GOT3 (cell line): ENCODE measurements around the gene XPO1.
"Not testable (repeated sequence)": the region's sequence is repeated elsewhere in the genome, so short reads cannot be mapped to it uniquely, and the experiment has no call there.

Experiments
- DNase-seq: peaks from one replicate; lab custom pipeline; 2025; ENCODE audit warnings: mixed read lengths; lab: John Stamatoyannopoulos, UW

Gene XPO1, protein sequence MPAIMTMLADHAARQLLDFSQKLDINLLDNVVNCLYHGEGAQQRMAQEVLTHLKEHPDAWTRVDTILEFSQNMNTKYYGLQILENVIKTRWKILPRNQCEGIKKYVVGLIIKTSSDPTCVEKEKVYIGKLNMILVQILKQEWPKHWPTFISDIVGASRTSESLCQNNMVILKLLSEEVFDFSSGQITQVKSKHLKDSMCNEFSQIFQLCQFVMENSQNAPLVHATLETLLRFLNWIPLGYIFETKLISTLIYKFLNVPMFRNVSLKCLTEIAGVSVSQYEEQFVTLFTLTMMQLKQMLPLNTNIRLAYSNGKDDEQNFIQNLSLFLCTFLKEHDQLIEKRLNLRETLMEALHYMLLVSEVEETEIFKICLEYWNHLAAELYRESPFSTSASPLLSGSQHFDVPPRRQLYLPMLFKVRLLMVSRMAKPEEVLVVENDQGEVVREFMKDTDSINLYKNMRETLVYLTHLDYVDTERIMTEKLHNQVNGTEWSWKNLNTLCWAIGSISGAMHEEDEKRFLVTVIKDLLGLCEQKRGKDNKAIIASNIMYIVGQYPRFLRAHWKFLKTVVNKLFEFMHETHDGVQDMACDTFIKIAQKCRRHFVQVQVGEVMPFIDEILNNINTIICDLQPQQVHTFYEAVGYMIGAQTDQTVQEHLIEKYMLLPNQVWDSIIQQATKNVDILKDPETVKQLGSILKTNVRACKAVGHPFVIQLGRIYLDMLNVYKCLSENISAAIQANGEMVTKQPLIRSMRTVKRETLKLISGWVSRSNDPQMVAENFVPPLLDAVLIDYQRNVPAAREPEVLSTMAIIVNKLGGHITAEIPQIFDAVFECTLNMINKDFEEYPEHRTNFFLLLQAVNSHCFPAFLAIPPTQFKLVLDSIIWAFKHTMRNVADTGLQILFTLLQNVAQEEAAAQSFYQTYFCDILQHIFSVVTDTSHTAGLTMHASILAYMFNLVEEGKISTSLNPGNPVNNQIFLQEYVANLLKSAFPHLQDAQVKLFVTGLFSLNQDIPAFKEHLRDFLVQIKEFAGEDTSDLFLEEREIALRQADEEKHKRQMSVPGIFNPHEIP (N-terminal part only)

DNA sequence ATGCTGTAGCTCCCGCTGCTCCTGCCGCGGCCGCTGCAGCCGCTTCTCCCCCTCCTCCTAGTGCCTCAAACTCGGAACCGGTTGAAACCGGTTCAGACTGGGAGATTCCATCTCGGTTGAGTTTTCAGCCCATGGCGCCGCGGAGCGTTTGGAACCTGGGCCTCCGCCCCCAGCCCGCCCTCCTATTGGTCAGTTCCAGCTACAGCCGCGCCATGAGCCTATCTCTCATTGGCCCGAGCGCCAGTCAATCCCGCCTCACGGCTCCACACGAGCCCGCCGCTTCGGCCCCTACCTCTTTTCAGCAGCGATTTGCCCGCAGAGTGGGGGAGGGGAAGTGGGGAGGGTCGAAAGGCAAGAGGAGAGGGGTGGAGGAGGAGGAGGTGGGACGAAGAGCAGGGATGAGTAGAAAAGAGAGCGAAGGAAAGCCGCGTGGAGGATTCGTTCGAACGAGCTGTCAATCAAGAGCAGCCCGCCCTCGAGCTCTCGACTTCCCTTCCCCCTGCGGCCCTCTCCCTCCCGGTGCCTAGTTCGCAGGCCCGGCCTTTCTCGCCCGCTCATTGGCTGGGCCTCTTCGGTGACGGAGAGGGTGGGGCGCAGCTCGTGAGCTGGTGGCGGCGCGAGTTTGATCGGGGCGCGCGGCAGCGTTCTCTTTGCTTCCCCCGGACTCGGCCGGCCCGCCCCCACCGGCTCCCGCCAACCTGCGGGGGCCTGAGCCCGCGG is at the start of gene XPO1:
Gene XPO1, minus strand, starts transcription at position 157 of the 720 bp plus-strand sequence. CDS start 4,459 bp downstream, outside the sequence.
- peak; percentile 98 for DNase-seq

DNA sequence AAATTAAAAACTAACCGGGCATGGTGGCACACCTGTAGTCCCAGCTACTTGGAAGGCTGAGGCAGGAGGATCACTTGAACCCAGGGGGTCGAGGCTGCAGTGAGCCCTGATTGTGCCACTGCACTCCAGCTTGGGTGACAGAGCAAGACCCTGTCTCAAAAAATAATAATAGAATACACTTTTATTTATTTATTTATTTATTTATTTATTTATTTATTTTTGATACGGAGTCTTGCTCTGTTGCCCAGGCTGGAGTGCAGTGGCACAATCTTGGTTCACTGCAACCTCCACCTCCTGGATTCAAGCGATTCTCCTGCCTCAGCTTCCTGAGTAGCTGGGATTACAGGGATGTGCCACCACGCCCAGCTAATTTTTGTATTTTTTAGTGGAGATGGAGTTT is 48.8 kb upstream of the XPO1 start:
- DNase-seq, result not testable (repeated sequence)

DNA sequence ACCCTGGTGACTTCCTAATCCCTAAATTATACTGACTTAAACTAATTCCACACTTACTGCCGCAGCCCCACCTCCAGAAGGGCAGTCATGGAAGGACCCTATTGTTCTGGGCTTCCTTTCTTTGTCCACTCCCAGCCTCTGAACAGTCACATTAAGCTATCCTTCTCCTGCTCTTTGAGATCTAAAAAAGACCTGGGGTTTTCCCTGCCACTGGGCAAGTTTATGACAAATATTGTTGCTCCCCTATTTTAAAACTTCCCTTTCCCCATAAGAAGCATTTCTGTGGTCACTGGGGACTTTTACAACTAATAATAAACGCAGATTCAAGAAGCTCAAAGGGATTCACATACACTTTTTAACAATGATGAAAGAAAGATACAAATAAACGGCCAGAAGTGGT is 47.2 kb upstream of the XPO1 start:
- no peak for DNase-seq

DNA sequence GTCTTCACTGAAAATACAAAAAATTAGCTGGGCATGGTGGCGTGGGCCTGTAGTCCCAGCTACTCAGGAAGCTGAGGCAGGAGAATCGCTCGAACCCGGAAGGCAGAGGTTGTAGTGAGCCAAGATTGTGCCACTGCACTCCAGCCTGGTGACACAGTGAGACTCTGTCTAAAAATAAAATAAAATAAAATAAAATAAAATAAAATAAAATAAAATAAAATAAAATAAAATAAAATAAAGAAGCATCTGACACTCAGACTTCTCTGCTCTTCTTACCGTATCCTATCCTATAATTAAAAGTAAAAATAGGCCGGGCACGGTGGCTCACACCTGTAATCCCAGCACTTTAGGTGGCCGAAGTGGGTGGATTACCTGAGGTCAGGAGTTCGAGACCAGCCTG is 46.2 kb upstream of the XPO1 start:
- not testable (repeated sequence) for DNase-seq

DNA sequence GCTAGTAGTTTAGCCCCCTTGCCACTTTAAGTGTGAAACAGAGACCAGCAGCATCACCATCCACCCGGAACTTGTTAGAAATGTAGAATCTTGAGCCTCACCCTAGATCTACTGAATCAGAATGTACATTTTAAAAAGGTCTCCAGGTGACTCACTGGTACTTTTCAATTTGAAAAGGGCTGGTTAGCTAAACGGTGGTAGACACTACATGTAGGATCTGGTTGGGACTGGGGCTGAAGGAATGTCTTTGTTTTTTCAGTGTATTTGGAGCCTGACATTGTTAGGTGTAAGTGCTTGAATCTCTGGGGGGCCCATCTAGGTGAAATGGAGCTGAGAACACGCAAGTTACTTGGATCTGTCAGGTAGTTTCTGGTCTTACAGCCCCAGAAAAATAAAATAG is 44.0 kb upstream of the XPO1 start:
- no peak for DNase-seq

DNA sequence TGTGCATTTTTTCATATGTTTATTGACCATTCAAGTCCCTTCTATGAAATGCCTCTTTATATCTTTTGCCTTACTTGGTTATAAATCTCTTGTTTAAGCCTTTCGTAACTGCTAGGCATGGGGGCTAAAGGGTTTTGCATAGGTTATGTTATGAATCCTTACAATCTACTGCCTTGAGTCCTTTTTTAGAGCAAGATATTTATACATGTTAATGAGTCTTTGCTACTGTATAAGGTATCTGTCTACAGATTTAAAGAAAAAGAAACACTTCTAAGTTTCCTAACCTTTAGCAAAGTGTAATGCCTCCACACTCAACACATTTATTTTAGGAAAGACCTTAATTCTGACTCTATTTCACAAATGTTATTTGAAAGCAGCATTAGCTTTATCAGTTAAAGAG is 43.6 kb upstream of the XPO1 start:
- no peak for DNase-seq

DNA sequence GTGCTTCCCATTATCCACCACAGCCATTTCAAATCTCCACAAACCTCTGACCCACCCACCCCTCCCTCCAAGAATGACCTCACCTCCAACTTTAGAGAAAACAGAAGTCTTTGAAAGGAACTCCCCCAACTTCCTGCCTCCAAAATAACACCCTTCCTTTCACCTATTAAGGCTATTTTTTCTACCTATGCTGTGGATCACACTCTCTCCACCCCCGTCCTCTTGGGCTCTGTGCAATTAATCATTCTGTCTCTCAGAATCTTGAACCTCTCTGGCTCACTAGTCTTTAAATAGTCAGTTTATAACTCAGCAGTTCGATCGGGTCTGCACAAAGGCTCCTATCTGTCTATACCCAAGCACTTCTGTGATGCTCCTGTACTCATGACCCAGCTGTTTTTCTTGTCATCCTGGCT is 37.3 kb upstream of the XPO1 start:
- no peak for DNase-seq

DNA sequence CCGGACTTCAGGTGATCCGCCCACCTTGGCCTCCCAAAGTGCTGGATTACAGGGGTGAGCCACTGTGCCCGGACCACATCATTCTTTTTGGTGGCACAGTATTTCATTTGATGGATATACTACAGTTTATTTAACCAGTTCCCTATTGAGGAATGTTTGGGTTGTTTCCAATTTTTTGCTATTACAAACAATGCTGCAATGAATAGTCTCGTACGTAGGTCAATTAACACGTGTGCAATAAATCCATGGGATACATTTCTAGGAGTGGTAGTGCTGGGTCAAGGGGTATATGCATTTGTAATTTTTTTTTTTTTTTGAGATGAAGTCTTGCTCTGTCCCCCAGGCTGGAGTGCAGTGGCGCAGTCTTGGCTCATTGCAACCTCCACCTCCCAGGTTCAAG is 28.4 kb upstream of the XPO1 start:
- DNase-seq, result no peak

DNA sequence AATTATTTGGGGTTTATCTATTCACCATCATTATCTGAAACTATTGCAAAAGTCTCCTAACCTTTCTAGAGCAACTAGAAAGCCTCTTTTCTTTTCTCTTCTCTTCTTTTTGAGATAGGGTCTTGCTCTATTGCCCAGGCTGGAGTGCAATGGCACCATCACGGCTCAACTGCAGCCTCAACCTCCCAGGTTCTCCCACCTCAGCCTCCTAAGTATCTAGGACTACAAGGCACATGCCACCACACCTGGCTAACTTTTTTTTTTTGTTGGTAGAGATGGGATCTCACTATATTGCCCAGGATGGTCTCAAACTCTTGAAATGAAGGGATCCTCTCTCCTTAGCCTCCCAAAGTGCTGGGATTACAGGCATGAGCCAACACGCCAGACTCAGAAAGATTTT is 24.5 kb upstream of the XPO1 start:
- DNase-seq, result no peak

DNA sequence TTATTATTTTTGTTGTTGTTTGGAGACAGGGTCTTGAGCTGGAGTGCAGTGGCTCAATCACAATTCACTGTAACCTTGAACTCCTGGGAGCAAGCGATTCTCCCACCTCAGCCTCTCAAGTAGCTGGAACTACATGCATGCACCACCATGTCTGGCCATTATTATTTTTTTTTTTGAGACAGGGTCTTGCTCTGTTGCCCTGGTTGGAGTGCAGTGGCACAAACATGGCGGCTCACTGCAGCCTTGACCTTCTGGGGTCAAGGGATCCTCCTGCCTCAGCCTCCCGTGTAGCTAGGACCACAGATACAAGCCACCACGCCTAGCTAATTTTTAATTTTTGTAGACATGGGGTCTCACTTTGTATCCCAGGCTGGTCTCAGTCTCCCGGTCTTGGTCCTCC is 20.0 kb upstream of the XPO1 start:
- DNase-seq, result no peak

DNA sequence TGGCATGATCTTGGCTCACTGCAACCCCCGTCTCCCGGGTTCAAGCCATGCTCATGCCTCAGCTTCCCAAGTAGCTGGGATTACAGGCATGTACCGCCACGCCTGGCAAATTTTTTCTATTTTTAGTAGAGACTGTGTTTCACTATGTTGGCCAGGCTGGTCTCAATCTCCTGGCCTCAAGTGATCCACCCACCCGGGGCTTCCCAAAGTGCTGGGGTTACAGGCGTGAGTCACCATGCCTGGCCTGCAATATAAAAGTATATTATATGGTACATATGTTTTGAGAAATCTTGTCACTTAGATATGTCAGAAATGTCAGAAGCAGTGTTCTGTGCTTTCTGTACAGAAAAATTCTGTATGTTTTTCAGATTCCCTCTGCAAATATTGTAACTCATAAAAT is 19.2 kb upstream of the XPO1 start:
- DNase-seq, result no peak

DNA sequence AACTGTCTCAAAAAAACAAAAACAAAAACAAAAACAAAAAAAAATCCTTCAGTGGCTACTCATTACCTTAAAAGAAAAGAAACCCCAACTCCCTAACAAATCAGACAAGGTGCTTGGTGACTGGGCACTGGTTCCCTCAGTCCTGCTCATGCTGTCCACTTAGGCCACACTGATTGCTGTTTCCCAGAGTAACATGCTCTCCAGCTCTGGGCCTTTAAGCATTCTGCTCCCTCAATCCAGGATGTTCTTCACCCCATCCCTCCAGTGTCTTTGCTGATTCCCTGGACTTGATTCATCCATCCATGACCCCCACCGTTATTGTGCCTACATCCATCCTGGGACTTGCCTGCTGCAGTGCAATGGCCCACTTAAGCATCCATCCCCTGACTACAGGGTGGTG is 16.4 kb upstream of the XPO1 start:
- DNase-seq, result no peak

DNA sequence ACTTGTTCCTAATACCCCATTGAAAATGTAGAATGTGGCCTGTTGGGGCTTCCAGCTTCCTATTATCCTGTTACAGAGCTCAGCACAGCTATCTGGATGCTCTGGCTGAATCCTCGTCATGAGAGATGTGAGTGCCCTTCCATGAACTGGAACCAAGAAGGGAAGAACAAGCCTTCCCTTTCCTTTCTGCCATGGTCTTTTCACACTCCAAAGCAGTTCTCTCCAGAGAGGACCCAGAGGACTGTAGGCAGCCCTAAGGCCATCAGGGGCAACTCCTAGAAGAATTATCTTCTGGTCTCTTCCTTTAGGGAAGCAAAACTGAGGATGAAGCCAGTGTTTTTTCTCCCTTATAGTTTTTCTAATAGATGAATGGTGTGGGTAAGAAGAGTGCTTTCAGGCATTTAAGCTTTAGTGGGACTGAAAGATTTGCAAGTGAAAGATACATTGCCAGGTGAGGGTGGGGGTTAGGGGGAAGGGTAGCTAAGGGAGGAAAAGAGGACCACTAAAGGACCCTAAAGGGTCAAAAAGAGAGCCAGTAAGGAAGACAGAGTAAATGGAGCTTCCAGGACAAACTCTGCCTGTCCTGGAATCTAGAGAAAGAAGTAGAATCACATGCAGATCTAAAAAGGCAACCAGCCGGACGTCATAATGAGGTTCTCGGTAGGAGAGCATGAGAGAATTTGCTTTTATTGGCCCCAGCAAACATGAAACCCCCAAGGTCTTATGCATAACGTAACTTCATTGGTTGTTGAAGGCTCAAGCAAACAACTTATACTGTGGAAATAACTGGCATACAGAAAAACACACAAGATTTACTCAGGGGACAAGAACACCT is 12.4 kb upstream of the XPO1 start:
- no peak for DNase-seq

DNA sequence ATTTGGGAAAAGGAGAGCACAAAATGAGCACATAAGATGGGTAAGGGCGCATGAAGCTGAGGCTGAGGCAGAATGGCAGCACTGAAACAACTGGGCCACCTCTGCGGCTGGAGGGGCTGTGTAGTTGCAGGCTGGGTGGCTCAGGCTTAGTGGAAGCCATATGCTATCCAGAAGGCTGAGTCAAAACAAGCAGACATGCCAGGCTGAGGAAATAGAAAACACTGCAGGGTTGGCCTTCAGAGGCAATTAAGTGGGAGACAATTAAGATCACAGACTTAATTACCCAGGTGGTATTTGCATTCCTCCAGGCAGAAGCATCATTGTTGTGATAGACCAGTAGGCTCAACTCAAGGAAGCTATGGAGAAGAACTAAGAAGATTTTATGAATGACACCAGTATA is 11.4 kb upstream of the XPO1 start:
- DNase-seq, result no peak

DNA sequence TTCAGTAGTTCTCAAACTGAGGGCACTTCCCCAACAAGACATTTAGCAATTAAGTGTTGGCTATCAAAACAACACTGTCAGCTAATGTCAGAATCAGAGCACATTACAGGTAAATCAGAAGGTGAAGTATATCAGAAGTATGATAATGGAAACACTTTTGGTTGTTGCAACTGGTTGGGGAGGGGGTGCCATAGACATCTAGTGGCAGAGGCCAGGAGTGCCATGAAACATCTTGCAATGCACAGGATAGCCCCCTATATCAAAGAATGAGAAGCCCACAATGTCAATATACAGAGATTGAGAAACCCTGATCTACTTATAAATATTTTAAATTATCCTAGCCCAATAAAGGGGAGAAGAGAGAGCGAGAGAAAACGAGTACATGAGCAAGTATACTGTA is 4.9 kb upstream of the XPO1 start:
- no peak for DNase-seq

DNA sequence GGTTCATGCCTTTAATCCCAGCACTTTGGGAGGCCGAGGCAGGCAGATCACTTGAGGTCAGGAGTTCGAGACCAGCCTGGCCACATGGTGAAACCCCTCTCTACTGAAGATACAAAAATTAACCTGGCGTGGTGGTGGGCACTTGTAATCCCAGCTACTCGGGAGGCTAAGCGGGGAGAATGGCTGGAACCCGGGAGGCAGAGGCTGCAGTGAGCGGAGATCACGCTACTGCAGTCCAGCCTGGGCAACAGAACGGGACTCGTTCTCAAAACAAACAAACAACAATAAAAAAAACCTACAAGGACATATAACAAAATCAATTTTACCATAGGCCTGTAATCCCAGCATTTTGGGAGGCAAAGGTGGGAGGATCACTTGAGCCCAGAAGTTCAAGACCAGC is 2.0 kb upstream of the XPO1 start:
- DNase-seq, result not testable (repeated sequence)

DNA sequence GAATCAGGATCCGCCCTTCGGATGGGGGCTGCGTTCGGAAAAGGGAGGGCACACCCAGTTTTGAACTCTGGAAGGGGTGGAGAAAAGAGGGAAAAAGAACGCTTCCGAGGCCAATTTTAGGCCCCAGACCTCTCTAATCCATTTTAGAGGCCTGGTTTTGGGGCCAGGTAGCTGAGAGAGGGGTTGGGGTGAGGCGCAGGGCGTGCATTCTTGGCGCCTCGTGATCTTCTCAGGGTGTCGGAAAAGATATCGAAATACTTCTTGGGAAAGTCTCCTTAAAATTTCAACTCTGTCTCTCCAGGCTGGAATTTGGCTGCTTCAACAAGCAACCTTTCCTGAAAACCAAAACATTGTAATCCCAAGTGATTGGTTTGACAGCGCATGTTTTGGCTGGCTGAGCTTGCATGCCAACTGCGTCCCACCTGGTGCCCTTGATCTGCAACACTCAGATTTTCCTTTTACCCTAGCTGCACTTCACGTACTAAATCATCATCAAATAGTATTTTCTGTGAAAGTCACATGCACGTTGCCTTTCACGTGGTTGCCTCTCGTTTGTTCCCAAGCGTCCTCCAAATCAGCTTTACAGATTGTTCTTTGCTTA is 864 bp upstream of the XPO1 start:
- no peak for DNase-seq

DNA sequence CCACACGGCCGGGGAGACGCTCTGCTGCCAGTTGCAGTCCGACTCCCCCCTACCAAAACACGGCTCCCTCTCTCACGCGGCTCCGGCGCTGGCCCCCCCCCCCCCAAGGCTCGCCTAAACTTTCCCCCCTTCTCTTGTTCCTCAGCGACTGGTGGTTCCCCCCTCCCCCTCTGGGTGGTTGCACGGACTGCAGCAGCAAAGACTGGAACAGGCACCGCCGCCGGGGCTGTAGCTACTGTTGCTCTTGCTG is 281 bp downstream of the XPO1 start:
- no peak for DNase-seq

DNA sequence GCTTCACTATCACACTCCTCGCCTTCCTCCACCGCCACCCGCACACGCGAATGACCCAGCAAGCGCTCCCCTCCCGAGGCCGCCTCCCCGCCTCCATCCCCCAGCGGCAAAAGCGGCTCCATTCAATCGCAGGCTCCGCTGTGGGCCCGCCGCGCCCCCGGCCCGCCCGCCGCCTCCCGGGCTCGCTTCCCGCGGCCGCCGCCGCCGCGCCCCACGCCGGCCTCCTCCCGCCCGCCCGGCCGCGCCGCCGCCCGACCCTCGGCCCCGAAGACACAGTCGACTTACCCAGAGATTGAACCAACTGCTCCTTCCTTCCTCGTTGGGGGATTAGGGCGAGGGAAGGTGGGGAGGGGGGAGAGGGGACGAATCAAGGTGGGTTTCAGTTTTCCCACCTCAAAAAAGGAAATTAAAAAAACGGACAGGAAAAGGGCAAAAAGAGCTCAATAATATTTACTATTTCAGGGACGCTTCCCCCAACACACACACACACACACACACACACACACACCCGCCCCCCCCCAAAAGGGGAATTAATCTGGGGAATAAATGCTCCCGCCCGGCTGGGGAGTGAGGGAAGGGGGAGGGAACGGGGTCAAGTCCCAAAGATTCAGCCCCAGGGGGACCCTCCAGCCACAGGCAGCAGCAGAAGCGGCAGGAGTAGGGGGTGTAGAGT is 743 bp downstream of the XPO1 start:
- no peak for DNase-seq

DNA sequence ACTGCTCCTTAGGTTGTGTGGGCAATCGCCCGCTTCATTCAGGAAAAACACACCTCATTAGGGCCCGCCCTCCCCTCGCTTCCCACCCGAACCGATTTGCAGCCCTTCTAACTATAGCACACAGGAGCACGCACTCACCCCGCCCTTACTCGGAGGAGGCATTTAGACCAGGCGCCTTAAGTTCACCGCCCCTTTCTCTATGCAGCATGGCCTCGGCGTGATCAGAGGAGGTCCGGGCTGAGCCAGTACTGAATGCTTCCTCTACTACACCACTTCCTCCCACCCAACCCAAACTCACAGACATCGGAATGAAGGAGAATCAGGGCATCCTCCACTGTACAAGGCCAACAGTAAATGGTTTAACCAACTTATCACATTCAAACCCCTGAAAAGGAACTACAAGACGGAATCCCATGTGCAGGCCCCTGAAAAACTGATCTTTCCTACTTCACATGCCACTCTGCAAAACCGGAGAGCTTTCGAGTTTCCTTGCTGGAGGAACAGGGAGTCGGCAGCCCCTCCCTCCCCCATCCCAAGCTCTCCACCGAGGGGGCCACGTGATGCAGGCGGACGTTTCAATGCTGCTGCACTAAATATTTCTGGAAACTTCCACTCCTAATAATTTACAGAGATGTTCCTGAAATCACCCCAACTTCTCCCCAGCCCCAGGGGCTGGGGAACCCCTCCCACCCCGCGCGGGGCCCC is 1.4 kb downstream of the XPO1 start:
- peak; percentile 18 for DNase-seq
